ENCODE results near the gene CARMIL3.
"Not testable (repeated sequence)": the region's sequence is repeated elsewhere in the genome, so short reads cannot be mapped to it uniquely, and the experiment has no call there.

CARMIL3 gene

GRCh38 chr14:24093207-24093900 lies 41.5 kb downstream of the CARMIL3 start:
- in situ Hi-C loops (cut with MboI; ENCODE audit: low sequenced_read_pairs): no loop called here

- in situ Hi-C loops (cut with MboI; ENCODE audit: low sequenced_read_pairs): no loop called here
Observed at GRCh38 chr14:24093901-24094840, 42.4 kb downstream of the CARMIL3 start, which contains the start of gene PCK2. Gene PCK2 (plus strand): TSS chr14:24094311. CDS start chr14:24094406, 95 bp downstream.

DNA sequence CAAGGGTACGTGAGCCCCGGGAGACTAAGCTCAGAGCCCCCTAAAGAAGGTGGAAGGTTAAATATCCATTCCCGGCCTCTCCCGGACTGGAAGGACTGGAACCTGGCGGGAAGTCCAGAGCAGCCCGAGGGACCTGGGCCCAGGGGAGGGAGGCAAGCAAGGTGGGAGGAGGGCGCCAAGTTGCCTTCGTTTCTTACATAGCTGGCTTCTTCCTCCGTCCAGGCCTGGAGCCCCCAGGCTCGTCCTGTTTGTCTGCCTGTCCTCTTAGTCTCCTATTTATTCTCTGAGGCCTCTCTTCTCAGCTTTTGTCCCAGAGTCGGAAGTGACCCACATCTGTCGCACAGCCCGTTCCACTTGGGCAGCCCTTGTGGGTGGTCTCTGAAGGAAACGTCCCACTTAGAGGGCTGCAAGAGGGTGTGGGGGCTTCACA lies 43.0 kb downstream of the CARMIL3 start:
- in situ Hi-C loops (cut with MboI; ENCODE audit: low sequenced_read_pairs): no loop called here

DNA sequence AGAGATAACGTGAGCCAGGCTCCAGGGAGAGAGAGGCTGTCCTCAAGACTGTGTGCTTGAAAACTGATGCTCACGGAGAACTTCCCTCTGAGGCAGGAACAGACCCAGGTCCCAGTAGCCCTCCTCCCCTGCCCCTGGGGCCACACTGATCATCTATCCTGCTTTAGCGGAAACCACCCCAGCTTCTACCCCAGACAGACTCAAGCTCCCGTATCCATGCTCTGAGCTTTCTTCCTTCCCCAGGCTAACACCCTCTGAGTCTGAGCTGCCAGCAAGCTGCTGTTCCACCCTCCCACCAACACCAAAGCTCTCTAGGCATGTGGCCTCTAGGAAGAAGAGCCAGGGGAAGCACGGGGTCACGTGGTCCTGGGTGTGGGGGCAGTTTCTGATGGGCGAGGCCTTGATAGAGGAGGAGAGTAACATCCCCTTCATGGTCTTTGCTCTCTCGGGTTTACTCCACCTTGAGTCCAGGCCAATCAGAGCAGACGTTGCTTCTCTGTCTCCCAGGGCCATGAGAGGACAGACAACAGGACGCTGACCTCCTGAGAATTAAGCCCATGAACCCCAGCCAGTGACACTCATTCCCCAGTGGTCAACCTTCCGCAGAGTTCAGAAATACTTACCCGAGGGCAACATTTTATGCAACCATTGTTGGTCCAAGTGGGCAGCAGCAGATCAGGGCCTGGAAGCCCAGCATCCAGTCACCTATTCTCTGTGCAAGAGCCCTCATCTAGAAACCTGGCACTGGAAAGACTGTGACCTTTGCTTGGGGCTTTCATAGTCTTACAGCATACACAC lies 43.7 kb downstream of the CARMIL3 start:
- in situ Hi-C loops (cut with MboI; ENCODE audit: low sequenced_read_pairs): no loop called here

GRCh38 chr14:24096545-24097181 lies 44.9 kb downstream of the CARMIL3 start:
- in situ Hi-C loops (cut with MboI; ENCODE audit: low sequenced_read_pairs): no loop called here

DNA sequence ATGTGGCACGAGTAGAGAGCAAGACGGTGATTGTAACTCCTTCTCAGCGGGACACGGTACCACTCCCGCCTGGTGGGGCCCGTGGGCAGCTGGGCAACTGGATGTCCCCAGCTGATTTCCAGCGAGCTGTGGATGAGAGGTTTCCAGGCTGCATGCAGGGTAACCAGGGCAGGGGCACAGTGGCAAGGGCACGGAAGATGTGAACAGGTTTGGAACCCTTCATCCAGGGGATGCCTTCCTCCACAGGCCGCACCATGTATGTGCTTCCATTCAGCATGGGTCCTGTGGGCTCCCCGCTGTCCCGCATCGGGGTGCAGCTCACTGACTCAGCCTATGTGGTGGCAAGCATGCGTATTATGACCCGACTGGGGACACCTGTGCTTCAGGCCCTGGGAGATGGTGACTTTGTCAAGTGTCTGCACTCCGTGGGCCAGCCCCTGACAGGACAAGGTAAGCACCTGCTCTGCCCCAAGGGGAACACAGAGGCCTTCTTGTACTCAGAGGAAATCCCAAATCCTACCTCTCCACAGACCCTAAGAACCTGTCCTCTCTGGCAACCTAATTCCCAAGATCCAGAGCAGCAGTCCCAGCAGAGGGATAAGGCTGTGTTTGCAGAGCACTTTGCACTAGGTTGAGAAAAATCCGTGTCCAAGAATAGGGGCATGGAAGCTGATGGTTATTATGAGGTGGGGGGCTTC lies 46.6 kb downstream of the CARMIL3 start:
- in situ Hi-C loops (cut with MboI; ENCODE audit: low sequenced_read_pairs): no loop called here

DNA sequence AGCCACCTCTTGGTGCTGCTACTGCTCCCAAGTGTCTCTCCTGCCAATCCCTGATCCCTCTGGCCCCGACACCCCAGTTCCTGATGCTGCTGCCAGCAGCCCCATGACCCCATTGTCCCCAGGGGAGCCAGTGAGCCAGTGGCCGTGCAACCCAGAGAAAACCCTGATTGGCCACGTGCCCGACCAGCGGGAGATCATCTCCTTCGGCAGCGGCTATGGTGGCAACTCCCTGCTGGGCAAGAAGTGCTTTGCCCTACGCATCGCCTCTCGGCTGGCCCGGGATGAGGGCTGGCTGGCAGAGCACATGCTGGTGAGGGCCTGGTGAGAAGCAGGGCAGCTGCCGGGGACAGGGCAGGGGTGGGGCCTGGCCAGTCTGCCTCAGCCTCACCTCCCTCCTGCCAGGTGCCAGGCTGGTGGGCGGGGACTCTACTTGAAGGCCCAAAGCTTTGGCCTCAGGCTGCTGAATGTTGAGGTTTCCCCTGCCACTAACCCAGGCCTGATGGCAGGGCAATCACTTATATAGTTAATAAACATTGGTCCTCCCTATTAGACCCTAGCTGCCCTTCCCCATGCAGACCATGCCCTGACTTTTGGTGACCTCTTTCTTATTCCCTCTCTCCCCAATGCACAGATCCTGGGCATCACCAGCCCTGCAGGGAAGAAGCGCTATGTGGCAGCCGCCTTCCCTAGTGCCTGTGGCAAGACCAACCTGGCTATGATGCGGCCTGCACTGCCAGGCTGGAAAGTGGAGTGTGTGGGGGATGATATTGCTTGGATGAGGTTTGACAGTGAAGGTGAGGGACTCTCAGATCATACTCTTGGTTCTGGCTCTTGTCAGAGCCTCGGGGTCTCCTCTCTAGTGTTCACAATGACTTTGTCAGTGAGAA lies 47.4 kb downstream of the CARMIL3 start:
- in situ Hi-C loops (cut with MboI; ENCODE audit: low sequenced_read_pairs): no loop called here

DNA sequence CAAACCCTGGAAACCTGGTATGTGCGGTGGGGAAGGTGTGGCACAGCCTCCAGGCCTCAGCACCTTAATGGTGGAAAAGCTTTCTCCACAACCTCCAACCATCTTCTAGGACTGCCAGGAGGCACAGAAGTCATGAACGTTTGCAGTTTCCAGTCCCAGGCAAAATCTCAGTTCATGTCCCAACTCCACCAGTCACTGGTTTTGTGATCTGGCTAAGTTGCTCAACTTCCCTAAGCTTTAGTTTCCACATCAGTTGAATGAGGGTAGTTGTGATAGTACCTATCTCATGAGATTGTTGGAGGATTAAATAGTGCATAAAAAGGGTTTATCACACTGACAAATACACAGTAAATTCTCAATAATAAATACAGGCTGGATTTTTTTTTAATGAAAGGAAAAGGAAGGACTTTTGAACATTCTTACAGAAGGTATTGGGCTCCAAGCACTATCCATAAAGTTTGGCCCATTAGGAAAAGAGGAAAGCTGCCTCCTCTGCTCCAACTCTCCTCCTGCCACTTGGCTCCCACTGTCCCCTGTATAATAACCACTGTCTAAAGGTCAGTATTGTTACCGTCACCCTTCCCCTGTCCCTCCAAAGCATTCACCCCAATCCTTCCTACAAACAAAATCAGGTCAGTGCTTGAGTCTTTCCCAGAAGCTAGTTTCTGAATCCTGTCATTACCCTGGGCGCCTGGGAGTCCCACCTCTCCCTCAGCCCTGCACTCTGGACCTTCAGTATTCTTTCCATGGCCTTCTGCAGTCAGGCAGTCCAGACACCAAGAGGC lies 48.6 kb downstream of the CARMIL3 start:
- in situ Hi-C loops (cut with MboI; ENCODE audit: low sequenced_read_pairs): no loop called here

DNA sequence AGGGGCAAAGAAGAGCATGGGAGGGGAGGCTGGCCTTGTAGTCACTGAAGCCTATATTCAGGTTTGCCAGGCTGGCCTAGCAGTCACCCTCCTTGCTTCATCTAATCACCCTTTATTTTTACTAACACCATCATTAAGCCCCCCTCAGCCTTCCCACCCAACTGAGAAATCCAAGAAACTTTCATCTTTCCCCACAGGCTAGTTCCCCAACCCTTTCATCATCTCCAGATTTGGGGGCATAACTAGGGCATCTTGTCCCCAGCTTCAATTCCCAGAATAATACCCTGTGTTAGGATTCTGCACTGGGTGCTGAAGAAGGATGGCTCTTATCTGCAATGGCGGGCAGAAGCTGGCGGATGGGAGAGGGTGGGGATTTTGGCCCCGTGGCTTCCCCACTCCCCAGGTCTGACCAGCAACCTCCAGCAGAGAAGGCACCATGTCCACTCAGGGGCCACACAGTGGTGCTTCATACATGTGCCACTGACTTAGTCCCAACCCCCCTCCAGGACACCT lies 49.2 kb downstream of the CARMIL3 start:
- in situ Hi-C loops (cut with MboI; ENCODE audit: low sequenced_read_pairs): no loop called here

- in situ Hi-C loops (cut with MboI; ENCODE audit: low sequenced_read_pairs): no loop called here
Observed at GRCh38 chr14:24102357-24103048, 50.7 kb downstream of the CARMIL3 start.

DNA sequence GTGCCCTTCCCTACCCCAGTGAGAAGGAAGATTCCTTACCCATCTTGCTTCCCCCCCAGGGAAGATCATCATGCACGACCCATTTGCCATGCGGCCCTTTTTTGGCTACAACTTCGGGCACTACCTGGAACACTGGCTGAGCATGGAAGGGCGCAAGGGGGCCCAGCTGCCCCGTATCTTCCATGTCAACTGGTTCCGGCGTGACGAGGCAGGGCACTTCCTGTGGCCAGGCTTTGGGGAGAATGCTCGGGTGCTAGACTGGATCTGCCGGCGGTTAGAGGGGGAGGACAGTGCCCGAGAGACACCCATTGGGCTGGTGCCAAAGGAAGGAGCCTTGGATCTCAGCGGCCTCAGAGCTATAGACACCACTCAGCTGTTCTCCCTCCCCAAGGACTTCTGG lies 51.6 kb downstream of the CARMIL3 start:
- in situ Hi-C loops (cut with MboI; ENCODE audit: low sequenced_read_pairs): no loop called here

DNA sequence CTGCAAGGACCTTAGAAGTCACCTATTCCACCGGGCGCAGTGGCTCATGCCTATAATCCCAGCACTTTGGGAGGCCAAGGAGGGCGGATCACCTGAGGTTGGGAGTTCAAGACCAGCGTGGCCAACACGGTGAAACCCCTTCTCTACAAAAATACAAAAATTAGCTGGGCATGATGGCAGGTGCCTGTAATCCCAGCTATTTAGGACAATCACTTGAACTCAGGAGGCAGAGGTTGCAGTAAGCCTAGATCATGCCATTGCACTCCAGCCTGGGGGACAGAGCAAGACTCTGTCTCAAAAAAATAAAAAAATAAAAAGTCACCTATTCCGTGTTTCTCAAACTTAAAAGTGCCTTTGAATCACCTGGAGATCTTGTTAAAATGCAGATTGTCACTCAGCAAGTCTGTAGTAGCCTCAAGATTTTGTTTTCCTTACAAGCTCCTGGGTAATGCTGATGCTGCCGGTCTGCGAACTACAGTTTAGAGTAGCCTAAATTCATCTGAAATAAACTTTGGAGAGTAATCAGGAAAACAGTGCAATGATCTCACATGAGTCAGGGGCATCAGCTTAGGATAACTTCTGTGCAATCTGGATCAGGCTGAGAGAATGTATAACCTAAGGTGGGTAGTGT lies 53.9 kb downstream of the CARMIL3 start:
- in situ Hi-C loops (cut with MboI; ENCODE audit: low sequenced_read_pairs): not testable (repeated sequence)

DNA sequence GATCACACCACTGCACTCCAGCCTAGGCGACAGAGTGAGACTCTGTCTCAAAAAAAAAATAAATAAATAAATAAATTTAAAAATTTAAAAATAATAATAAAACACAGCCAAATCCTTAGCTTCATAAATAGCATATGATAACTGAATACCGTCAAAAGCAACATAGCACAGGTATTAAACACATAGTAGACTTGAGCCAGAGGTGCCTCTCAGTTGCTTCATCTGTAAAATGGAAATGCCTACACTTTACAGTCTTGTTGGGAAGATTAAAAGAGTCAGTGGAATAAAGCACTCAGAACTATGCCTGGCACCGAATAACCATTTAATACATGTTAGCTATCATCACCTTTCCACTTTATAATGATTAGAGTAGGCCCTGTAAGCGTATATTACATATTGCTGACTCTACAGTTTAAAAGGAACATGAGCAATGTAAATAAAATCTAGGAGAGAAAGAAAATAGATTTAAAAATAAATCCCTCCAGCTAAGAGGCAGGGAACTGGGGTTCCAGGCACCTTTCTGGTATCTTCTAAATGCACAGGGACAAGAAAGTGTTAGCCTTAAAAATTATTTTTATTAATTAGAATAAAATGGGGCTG lies 55.0 kb downstream of the CARMIL3 start:
- in situ Hi-C loops (cut with MboI; ENCODE audit: low sequenced_read_pairs): no loop called here

DNA sequence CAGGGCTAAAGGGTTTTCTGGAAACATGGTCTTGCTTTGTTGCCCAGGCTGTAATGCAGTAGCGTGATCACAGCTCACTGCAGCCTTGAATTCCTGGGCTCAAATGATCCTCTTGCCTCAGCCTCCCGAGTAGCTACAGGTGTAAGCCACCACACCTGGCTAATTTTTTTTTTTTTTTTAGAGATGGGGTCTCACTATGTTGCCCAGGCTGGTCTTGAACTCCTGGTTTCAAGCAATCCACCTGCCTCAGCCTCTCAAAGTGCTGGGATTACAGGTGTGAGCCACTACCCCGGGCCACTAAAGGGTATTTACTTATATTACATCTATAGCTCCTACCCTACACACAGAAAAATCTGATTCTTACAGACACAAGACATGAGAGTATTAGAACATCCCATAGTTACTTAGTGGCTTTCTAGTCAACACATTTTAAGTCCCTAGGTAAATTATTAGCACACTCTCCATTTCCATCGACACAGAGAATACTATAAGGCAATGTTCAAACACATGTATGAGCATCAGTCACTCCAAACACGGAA lies 56.6 kb downstream of the CARMIL3 start:
- in situ Hi-C loops (cut with MboI; ENCODE audit: low sequenced_read_pairs): no loop called here

DNA sequence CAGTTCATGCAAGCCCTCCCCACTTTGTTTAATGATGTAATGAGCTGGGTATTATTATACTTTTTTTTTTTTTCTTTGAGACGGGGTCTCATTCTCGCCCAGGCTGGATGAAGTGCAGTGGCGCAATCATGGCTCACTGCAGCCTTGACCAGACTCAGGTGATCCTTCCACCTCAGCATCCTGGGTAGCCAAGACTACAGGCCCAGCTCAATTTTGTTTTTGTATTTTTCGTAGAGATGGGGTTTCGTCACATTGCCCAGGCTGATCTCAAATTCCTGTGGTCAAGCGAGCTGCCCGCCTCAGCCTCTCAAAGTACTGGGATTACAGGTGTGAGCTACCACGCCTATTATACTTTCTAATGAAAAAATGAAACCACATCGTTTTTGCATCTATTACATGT lies 58.3 kb downstream of the CARMIL3 start:
- in situ Hi-C loops (cut with MboI; ENCODE audit: low sequenced_read_pairs): no loop called here

GRCh38 chr14:24110523-24110922 lies 58.7 kb downstream of the CARMIL3 start:
- in situ Hi-C loops (cut with MboI; ENCODE audit: low sequenced_read_pairs): no loop called here
